ENCODE measurements around the gene SMAGP.

- no peak for TF ChIP-seq CTCF (IDR thresholded peaks at IDR 0.05)
- no peak for TF ChIP-seq POLR2A (IDR thresholded peaks at IDR 0.05)
Observed at GRCh38 chr12:51246254-51246853, 23.9 kb downstream of the SMAGP start.

Measured in tibial nerve (tissue), 3 donors.